Caco-2 (cell line): ENCODE measurements around the gene ITPA. TPM values are rescaled to one million over a fixed set of nuclear protein-coding genes. Genes with fewer than 3 reads are reported as not detected.

Source experiments
- BruUV-seq: library from RNA; stranded (reverse); fragments of 400-500 nt; replicated peaks from 2 replicates; lab custom pipeline; 2021; lab: Mats Ljungman, UMichigan
- CTCF ChIA-PET: fragments of 300-600 bp; sonication (Branson Sonifier 250); formaldehyde crosslinking; loops from one replicate; lab custom pipeline; 2022; ENCODE audit warnings: antibody characterized with exemption; lab: Charles Lee
- POLR2A ChIA-PET: fragments of 300-600 bp; sonication (Branson Sonifier 250); formaldehyde crosslinking; loops from one replicate; lab custom pipeline; 2022; ENCODE audit warnings: antibody characterized with exemption; lab: Charles Lee
- DNase-seq, 2 experiments: peaks; one replicate each; pipeline versions ENCODE4 v3.0.0 to v3.0.0-alpha.2; 2020 to 2022
- H3K27me3 ChIP-seq: replicated peaks from 2 replicates; pipeline ENCODE4 v1.6.0; 2011; ENCODE audit warnings: low read length; ENCODE audit not compliant: control insufficient read depth, insufficient read depth
- H3K36me3 ChIP-seq: 2 replicates; pipeline ENCODE4 v1.5.1; 2011; ENCODE audit warnings: low read length; ENCODE audit not compliant: control insufficient read depth, insufficient read depth
- H3K4me1 ChIP-seq: fragments of 250-450 bp; sonication (Bioruptor Pico); 2 replicates; pipeline ENCODE4 v1.5.1; 2020; ENCODE audit warnings: mild to moderate bottlenecking
- H3K4me3 ChIP-seq: 2 replicates; pipeline ENCODE4 v1.5.1; 2011; ENCODE audit warnings: low read depth, mild to moderate bottlenecking, control low read depth, low read length
- H3K9me3 ChIP-seq: fragments of 250-450 bp; sonication (Bioruptor Pico); 2 replicates; pipeline ENCODE4 v1.5.1; 2020; ENCODE audit warnings: mild to moderate bottlenecking, moderate library complexity
- H3K27ac Mint-ChIP-seq: one replicate; pipeline ENCODE4 v1.8.0; 2022; ENCODE audit warnings: mixed read lengths; ENCODE audit not compliant: unreplicated experiment
- H3K27me3 Mint-ChIP-seq: one replicate; pipeline ENCODE4 v1.8.0; 2022; ENCODE audit warnings: mixed read lengths; ENCODE audit not compliant: insufficient read depth, unreplicated experiment
- H3K36me3 Mint-ChIP-seq: one replicate; pipeline ENCODE4 v1.8.0; 2022; ENCODE audit warnings: mild to moderate bottlenecking, mixed read lengths; ENCODE audit not compliant: insufficient read depth, unreplicated experiment
- H3K4me1 Mint-ChIP-seq: one replicate; pipeline ENCODE4 v1.8.0; 2022; ENCODE audit warnings: low read depth, mixed read lengths; ENCODE audit not compliant: unreplicated experiment
- H3K4me3 Mint-ChIP-seq: one replicate; pipeline ENCODE4 v1.8.0; 2022; ENCODE audit warnings: mild to moderate bottlenecking, moderate library complexity, mixed read lengths; ENCODE audit not compliant: unreplicated experiment
- H3K9me3 Mint-ChIP-seq: one replicate; pipeline ENCODE4 v1.8.0; 2022; ENCODE audit warnings: mixed read lengths; ENCODE audit not compliant: unreplicated experiment
- intact Hi-C: fragments of 100-400 bp; cut with micrococcal nuclease; formaldehyde crosslinking; loops from one replicate; pipeline ENCODE4 v1.10.0; 2022; ENCODE audit not compliant: unreplicated experiment
- total RNA-seq: library from RNA; stranded (reverse); gene quantifications from 2 replicates; pipeline ENCODE4 v1.2.3, GENCODE V29; 2022
- TF ChIP-seq, protein P1 (sequence below), 2 experiments: fragments of 200-600 bp in 1 of 2; IDR thresholded peaks; 1 replicate in 1 of 2; 2 replicates in 1 of 2; pipeline versions ENCODE4 v1.5.1 to v1.8.0; 2011 to 2022; ENCODE audit warnings: antibody characterized with exemption in 1 of 2, control low read depth in 1 of 2, inconsistent platforms in 1 of 2, low read depth in 1 of 2, low read length in 1 of 2, mild to moderate bottlenecking in 1 of 2, moderate library complexity in 1 of 2; ENCODE audit not compliant: insufficient read depth in 1 of 2, severe bottlenecking in 1 of 2, unreplicated experiment in 1 of 2

Gene ITPA
- total RNA-seq, 1 experiment from 2014 or later, result 73.8 TPM

DNA sequence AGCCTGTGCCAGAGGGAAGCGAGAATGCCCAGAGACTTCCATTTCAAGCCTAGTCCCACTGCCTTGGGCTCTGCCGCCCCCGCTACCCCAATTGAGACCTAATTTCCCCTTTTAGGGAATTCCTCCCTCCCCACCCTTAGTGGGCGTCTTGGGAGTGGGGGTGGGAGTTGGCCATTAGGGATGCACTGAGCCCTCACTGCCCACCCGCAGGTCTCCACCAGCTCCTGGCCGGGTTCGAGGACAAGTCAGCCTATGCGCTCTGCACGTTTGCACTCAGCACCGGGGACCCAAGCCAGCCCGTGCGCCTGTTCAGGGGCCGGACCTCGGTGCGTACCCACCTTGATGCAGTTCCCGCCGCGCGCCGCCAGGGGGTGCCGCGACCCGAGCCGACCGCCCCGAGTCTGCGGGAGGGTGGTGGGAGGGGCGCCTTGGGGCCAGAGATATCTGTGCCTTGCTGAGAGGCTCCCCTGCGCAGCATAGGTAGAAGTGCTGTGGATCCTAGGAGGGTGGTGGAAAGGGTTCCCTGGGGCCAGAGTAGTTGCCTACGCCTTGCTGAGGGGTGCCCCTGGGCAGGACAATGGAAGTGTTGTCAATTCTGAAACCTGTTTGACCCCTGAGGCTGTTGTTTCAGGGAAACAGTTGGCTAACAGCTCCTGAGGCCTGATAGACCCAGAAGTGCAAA lies 9.2 kb downstream of the ITPA start:
- Histone ChIP-seq H3K27me3 (no peaks in the 10 kb centered on the region), H3K36me3 (peaks cover 1% of the 10 kb centered on the region; the same call in 1 of the 2 replicates), H3K4me3 (no peak overlapping the region), H3K9me3 (no peaks in the 10 kb centered on the region), H3K4me1 (peaks cover 19% of the 10 kb centered on the region)
- H3K27me3 Mint-ChIP-seq, result no peaks in the 10 kb centered on the region
- DNase-seq, result peak; percentile 55 to 75
- CTCF ChIA-PET, result interaction anchor here (0.6 kb wide), 1 partner anchor 165 kb away, joined by 3 read pairs; no protein-coding TSS in a partner anchor
- H3K9me3 Mint-ChIP-seq, result no peaks in the 10 kb centered on the region
- peaks cover 9% of the 10 kb centered on the region for H3K4me1 Mint-ChIP-seq
- intact Hi-C loops, result loop anchor here (2.0 kb wide), 1 partner anchor 58 kb away; no protein-coding TSS in a partner anchor
- TF ChIP-seq, protein P1, sequence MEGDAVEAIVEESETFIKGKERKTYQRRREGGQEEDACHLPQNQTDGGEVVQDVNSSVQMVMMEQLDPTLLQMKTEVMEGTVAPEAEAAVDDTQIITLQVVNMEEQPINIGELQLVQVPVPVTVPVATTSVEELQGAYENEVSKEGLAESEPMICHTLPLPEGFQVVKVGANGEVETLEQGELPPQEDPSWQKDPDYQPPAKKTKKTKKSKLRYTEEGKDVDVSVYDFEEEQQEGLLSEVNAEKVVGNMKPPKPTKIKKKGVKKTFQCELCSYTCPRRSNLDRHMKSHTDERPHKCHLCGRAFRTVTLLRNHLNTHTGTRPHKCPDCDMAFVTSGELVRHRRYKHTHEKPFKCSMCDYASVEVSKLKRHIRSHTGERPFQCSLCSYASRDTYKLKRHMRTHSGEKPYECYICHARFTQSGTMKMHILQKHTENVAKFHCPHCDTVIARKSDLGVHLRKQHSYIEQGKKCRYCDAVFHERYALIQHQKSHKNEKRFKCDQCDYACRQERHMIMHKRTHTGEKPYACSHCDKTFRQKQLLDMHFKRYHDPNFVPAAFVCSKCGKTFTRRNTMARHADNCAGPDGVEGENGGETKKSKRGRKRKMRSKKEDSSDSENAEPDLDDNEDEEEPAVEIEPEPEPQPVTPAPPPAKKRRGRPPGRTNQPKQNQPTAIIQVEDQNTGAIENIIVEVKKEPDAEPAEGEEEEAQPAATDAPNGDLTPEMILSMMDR (IDR thresholded peaks at IDR 0.05; ENCODE audit: insufficient read depth in 1 of 2, low read depth in 1 of 2, low read length in 1 of 2, severe bottlenecking in 1 of 2, unreplicated experiment in 1 of 2), result peak; percentile 67 to 76
- H3K27ac Mint-ChIP-seq, result no peak overlapping the region
- no peak overlapping the region for H3K4me3 Mint-ChIP-seq
- H3K36me3 Mint-ChIP-seq, result peaks cover 67% of the 10 kb centered on the region
- POLR2A ChIA-PET, result interaction anchor here (0.6 kb wide), 1 partner anchor 28 kb away, joined by 5 read pairs; no protein-coding TSS in a partner anchor
- no TSS peak for BruUV-seq

DNA sequence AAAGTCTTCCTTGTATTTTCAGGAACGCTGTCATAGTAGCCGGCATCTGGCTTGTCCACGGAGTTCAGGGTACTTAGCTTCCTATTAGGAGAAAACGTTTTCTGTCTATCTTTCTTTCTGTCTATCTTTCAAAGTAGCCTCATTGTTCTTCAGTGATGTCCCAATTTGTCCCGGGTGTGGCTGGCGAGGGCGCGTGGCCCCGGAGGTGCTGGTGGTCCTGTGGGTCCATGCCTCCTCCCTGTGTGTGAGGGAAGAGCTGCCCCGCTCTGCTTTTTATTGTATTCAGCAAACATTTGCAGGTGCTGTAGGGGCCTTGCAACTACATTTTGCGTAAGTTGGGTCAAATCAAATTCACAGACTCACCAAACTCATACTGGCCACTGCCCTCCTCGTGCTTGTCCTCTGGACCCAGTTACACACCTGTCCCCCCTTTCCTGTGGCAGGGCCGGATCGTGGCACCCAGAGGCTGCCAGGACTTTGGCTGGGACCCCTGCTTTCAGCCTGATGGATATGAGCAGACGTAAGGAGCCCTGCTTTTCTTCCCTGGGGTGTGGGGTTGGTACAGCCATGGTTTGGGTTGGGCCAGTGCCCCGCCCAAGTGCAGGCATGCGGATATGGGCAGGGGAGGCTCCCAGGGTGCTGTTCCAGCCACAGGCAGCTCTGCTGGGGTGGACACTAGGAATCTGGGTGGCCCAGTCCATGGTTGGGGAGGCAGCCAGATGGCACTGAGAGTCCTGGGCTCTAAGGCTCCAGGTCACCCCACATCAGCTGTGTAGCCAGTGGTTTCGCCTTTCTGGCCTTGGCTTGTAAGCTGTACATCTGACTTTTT lies 12.3 kb downstream of the ITPA start:
- TF ChIP-seq, protein P1 (IDR thresholded peaks at IDR 0.05; ENCODE audit: insufficient read depth in 1 of 2, low read depth in 1 of 2, low read length in 1 of 2, severe bottlenecking in 1 of 2, unreplicated experiment in 1 of 2), result no peak
- Histone ChIP-seq H3K36me3 (peaks cover 1% of the 10 kb centered on the region; the same call in 1 of the 2 replicates), H3K4me3 (no peak overlapping the region), H3K4me1 (peaks cover 31% of the 10 kb centered on the region), H3K27me3 (no peaks in the 10 kb centered on the region), H3K9me3 (no peaks in the 10 kb centered on the region)
- intact Hi-C loops, result loop anchor here (2.0 kb wide), 1 partner anchor 95 kb away; no protein-coding TSS in a partner anchor
- BruUV-seq, result no TSS peak
- ChIA-PET POLR2A (no interaction called here), CTCF (interaction anchor here (0.7 kb wide), 3 partner anchors 17 to 542 kb away, joined by 4 to 6 read pairs (median 5); partner anchors contain the start of gene SLC4A11)
- Mint-ChIP-seq H3K4me1 (peaks cover 14% of the 10 kb centered on the region), H3K36me3 (peaks cover 40% of the 10 kb centered on the region), H3K27me3 (no peaks in the 10 kb centered on the region), H3K4me3 (no peak overlapping the region), H3K27ac (peak overlapping the region; percentile 28), H3K9me3 (no peaks in the 10 kb centered on the region)
- no peak for DNase-seq
